Tibial nerve (tissue), 4 donors: ENCODE results near the gene DPY19L2.
"Not testable (repeated sequence)": the region's sequence is repeated elsewhere in the genome, so short reads cannot be mapped to it uniquely, and the experiment has no call there.

ENCODE experiments used
- EP300 ChIP-seq, 2 donors: sonication (generic); formaldehyde crosslinking; IDR thresholded peaks; one replicate each; pipeline ENCODE4 v1.6.1; 2017; ENCODE audit warnings: antibody characterized with exemption in 2 of 2, mild to moderate bottlenecking in 1 of 2
- POLR2A ChIP-seq, 2 donors: fragments of 450-650 bp; IDR thresholded peaks; one replicate each; pipeline ENCODE4 v1.6.1; 2017; ENCODE audit warnings: antibody characterized with exemption in 2 of 2, mild to moderate bottlenecking in 2 of 2, moderate library complexity in 2 of 2
- TF ChIP-seq, protein P1 (sequence below), 5 experiments: fragments of 200-600 bp in 3 of 5; fragments of 450-650 bp in 2 of 5; sonication (generic) in 3 of 5; IDR thresholded peaks; one replicate each; pipeline ENCODE4 v1.5.1; 2016 to 2019; ENCODE audit warnings: antibody characterized with exemption in 5 of 5, mild to moderate bottlenecking in 3 of 5, moderate library complexity in 2 of 5

DNA sequence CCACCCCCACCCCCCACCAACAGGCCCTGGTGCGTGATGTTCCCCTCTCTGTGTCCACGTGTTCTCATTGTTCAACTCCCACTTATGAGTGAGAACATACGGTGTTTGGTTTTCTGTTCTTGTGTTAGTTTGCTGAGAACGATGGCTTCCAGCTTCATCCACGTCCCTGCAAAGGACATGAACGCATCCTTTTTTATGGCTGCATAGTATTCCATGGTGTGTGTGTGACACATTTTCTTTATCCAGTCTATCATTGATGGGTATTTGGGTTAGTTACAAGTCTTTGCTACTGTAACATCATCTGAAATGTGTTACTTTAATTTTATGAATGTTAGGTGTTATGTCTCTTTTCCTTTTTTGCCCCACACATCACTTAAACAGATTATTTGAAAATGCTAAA, 109.8 kb downstream of the DPY19L2 start:
- TF ChIP-seq, protein P1, sequence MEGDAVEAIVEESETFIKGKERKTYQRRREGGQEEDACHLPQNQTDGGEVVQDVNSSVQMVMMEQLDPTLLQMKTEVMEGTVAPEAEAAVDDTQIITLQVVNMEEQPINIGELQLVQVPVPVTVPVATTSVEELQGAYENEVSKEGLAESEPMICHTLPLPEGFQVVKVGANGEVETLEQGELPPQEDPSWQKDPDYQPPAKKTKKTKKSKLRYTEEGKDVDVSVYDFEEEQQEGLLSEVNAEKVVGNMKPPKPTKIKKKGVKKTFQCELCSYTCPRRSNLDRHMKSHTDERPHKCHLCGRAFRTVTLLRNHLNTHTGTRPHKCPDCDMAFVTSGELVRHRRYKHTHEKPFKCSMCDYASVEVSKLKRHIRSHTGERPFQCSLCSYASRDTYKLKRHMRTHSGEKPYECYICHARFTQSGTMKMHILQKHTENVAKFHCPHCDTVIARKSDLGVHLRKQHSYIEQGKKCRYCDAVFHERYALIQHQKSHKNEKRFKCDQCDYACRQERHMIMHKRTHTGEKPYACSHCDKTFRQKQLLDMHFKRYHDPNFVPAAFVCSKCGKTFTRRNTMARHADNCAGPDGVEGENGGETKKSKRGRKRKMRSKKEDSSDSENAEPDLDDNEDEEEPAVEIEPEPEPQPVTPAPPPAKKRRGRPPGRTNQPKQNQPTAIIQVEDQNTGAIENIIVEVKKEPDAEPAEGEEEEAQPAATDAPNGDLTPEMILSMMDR (IDR thresholded peaks at IDR 0.05) = not testable (repeated sequence)
- not testable (repeated sequence) for TF ChIP-seq EP300, POLR2A (IDR thresholded peaks at IDR 0.05)
